A204.1 (cell line): ENCODE results near the gene MAPK10.
"Not testable (repeated sequence)": the region's sequence is repeated elsewhere in the genome, so short reads cannot be mapped to it uniquely, and the experiment has no call there.

ENCODE experiments used
- FAIRE-seq: peaks from 2 replicates; lab custom pipeline; 2012; peaks lifted over from hg19 to GRCh38; lab: Jason Lieb, UNC

Gene MAPK10

DNA sequence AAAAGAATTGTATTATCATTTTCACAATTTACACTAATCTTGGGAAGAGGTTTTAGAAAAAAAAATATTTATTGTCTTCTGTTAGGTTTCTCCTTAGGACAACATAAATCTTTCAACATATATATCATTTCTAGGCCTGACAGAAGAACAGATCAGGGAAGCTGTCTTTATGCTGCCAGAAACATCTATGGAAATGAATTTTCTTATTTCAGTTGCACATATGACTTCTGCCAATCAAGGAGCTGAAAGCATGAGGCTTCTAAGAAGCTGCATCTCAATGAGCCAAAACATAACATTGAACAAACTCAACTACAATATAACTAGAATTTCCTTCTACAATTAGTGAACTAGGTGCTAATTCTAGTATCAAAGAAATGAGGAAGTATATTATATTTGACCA, 258.4 kb downstream of the MAPK10 start:
- no peak for FAIRE-seq

DNA sequence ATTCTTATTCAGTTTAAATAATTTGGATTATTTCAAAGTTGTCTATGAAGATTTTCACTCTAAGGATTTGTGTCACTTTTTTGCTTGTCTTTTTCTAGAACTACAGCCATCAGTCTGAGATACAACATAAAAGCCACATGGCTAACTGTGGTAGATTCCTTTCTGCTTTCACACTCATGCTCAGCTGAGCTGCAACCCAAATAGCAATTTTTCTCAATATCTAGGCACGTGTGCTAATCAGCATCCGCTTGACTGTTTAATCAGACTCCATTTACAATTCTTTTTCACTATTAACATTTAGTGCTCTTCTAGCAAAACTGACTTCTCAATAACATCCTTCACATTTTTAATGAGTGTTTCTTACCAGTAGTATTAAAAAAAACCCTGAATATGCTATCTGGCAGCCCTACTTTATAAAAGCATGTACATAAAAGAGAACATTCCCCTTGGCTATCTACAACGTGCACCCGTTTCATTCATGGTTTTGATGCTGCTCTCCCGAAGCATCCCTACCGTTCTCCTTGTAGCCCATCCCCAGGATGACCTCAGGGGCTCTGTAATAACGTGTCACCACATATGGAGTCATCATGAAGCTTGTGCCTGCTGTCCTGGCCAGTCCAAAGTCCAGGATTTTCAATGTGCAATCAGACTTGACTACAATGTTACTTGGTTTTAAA, 259.2 kb downstream of the MAPK10 start:
- FAIRE-seq = no peak

DNA sequence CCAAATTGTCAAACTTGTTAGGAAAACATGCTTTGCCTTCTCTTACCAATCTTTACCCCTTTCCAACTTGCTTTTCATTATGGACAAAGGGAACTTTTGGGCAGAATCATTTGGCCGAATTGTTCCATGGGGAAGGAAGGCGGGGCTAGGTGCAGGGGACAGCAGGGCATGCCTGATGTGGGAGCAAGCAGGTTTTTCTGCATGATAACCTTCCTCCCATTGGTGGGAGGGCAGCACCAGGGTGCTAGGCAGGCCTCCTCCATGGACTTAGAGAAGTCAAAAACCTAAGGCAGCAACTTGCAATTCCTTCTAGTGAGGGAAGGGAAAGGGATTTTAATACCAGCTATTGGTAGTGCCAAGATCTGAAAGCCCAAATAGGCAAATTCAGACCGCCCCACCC, 260.5 kb downstream of the MAPK10 start:
- FAIRE-seq = no peak

DNA sequence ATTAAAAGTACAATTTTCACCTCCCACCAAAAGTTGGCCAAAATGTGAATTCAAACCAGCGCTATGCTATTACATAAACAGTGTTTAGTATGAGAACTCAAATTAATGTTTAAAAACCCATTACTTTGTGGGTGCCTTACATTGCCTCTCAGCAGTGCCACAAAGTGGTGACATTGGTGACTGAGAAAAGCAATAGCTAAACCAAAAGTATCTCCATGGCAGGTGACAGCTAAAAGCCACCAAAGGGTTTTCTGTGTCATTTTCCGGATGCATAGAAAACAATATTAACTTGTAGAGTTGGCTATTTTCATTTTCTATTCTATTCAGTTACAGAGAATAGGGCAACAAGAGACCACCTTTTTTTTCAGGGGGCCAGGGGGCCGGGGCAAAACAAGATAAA, 261.2 kb downstream of the MAPK10 start:
- FAIRE-seq = no peak

DNA sequence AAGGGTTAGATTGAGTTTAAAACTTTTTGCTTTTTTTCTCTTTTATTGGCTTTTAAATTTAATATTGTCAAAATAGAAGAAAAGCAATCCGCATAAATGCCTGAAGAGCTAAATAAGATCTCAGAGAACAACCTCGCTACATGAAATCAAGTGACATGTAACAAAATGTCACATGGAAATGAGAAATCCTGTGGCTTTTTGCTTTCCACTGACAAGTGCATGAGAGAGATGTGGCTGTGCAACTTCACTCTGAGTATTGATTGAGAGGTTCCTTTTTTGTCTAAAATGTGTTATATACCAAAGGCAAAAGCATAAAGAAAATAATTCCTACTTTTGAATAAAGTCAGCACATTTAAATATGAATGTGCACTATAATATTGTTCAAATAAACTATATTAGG, 263.5 kb downstream of the MAPK10 start:
- no peak for FAIRE-seq

DNA sequence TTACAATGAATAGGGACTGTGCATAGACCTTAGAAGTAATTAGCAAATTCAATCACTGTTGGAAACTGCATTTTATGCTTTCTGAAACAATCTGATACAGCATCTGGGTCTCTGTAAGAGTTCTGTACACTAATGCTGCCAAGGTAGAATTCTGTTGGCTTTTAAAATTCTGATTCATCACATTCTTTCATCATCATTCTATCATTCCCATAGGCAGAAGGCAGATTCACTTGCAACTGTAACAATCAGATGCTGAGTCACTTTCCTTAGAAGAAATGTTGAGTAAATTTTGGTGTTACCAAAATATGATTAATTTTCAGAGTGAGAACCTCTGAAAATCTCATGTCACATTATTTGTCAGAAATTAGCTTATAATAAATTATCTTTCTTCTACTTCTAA, 267.2 kb downstream of the MAPK10 start:
- FAIRE-seq = no peak

DNA sequence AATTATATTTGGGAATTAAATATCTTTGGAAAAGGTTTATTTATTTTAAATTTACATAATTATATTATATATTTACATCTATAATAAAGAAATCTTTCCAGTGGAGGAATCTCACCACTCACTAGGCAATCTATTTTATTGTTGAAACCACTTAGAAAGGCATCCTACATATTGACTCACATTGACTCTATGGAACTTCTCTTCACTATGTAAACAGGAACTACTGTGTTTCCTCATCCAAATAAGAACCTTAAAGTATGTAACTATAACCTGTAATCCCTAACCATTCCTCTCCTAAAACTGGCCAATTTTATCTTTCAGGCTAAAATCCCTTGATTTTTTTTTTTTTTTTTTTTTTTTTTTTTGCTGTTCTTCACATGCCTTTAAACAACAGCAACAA, 268.7 kb downstream of the MAPK10 start:
- no peak for FAIRE-seq

DNA sequence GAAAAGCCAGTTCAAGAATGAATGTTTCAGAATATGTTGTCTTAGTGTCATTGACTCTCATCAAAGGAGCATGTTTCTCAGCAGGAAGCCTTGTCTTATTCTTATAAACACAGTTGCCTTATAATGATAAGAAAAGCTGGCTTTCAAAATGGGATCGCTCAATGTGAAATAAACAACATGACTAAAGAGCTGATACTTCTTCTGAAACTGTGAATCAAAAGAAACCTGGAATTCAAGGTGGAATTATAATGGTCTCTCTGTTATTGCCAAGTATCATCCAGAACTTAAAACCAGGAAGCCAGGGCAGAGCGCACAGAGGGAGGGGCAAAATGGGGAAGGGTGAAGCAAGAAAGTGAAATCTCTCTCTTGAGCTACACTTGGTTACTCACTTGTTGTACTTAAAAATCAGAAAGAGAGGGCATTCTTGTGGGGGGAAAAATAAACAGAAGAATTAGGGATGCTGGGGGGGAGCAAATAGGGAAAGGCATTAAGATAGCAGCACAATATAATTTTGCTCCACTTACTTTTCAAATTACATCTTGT, 270.0 kb downstream of the MAPK10 start:
- no peak for FAIRE-seq

DNA sequence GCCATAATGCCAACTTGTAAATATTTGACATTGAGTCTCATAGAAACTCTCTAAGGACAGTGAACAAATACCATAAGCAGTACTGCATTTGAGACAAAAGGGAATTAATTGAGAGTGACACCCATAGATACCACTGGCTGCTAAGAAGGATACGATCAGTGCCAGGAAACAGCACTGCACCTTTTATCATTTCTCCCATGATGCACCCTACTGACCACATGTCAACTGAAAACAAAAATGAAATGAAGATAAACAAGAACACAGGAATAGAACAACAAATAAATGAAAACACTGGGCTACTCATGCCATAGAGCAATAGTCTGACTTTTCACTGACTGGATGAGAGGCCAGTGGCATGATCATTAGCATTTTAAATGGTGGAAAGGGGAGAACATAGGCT, 270.8 kb downstream of the MAPK10 start:
- FAIRE-seq = no peak

DNA sequence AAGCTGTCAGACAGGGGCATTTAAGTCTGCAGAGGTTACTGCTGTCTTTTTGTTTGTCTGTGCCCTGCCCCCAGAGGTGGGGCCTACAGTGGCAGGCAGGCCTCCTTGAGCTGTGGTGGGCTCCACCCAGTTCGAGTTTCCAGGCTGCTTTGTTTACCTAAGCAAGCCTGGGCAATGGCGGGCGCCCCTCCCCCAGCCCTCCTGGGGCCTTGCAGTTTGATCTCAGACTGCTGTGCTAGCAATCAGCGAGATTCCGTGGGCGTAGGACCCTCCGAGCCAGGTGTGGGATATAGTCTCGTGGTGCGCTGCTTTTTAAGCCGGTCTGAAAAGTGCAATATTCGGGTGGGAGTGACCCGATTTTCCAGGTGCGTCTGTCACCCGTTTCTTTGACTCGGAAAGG, 284.1 kb downstream of the MAPK10 start:
- not testable (repeated sequence) for FAIRE-seq

DNA sequence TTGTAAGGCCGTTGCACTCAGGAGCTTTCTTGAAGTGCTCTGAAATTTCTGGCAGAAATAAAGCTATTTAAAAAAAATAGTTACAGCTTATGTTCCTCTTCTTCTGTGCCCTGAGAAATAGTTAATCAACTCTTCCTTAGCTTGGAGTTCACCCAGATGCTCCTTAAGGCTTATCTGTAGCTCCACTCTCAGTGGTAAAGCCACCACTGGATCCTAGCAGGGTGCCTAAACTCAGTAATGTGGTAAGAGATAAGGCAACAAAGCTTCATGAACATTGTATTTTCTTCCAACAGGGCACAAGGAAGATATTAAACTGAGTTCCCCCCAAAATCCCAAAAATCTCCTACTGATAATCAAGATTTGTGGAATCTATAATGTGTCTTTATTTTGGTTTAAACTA, 299.5 kb downstream of the MAPK10 start:
- no peak for FAIRE-seq

DNA sequence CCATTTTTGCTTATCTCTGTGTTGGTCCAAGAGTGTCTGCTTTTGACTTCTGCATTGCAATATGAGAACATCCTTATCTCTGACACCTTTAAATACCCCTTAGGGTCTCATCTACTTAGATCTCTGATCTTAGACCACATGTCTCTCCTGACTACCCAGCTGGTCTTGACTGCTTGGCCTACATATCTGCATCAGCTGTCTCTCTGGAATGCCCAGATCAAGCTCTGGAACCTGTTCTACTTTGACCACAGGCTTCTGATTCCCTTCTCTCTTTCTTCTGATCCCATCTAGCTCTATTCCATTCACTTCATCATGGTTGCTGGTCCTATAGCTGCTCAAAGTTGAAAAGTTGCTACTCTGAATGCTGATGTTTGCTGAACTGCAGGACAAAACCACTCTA, 301.2 kb downstream of the MAPK10 start:
- FAIRE-seq = no peak

DNA sequence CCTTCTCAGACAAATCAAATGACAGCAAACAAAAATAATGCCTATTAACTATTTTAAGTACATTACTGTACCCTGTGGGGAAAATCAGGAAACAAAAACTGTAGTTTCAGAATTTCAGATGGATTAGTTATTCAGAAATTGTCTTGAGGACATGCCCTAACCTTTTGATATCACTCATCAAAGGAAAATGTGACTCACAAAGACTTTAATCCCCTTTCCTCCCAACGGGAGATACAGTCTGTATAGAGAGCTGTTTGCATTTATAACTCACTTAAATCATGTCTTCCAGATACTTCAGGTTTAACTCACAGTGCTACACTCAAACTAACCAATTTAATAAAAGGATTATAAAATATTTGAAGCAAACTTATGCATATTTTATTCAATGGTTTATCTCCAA, 304.0 kb downstream of the MAPK10 start:
- FAIRE-seq = no peak

DNA sequence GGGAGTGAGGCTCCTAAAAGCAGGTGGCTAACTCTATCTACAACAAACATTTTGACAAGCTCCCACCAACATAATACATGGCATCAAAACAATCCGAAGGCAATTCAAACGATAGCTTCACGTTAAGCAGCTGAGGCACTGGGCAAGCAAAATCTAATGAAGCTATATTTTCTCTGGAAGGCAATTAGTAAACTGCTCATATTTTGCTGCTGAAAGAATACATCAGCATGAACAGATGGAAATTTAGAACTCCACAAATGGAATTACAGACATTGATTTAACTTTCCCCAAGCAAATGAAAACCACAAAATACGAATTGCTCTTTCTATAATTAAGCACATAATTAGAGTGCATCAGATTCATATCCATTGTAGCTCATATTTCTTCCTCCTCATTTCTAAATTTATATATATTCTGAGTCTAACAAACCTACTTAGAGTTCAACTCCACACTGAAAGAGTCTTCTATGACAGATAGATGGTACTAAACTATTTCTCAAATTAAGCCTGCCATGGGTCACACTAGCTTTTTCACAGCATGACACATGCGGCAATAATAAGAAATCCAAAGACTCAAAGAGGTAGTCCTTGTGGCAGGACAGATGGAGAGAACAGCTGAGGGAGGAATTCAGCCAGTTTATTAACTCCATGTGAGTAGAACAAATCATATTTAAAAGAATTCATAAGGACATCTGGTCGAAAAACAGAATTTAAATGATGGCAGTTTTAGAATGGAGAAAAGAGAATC, 305.4 kb downstream of the MAPK10 start:
- FAIRE-seq = no peak

DNA sequence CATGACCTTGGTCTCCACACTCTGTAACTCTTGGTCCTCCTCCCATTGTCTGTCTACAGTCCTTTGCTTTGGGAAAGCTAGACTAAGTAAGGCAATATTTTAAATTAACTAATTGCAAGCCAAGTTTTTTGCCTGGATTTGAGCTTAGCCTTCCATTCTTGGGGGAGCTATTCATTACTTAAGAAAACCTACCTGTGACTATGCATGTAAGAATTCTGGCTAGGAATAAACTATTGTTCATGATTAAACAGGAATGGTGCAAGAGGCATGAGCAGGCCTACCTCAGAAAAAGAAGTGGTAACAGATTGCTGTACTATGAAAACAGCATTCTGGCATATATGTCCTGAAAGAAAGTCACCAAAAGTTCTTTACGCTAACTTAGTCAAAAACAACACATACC, 309.4 kb downstream of the MAPK10 start:
- FAIRE-seq = no peak

DNA sequence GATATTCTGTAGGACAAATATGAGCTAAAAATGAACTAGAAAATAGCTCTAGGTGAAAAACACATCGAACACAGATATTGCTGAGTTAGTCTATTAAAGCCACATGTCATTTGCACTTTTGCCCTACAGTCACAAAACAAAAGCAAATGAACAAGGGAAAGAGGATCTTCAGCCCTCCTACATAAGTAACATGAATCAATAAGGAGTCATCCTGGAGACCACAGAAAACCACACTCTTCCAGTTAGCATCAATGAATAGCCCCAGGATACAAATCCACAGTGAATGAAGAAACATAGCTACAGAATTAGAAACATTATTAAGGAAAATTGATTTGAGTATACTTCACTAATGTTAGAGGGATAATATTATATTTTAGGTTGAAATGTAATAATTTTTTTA, 311.4 kb downstream of the MAPK10 start:
- FAIRE-seq = no peak

DNA sequence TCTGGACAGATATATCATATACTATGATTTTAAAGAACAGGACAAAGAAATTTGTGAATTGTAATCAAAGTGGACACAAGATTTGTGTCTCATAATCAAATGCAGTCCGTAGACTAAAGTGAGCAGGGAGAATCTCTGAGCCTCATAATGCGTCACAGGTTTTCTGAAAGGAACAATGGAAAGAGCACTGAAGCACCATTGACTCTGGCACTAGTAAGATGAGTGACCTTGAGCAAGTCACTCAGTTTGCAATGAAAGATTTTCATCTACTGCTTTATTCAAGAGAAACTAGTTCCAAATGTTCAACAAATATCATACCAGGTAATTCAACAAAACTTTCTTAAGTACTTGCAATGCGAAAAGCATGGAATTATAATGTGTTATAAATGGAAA, 315.3 kb downstream of the MAPK10 start:
- no peak for FAIRE-seq

DNA sequence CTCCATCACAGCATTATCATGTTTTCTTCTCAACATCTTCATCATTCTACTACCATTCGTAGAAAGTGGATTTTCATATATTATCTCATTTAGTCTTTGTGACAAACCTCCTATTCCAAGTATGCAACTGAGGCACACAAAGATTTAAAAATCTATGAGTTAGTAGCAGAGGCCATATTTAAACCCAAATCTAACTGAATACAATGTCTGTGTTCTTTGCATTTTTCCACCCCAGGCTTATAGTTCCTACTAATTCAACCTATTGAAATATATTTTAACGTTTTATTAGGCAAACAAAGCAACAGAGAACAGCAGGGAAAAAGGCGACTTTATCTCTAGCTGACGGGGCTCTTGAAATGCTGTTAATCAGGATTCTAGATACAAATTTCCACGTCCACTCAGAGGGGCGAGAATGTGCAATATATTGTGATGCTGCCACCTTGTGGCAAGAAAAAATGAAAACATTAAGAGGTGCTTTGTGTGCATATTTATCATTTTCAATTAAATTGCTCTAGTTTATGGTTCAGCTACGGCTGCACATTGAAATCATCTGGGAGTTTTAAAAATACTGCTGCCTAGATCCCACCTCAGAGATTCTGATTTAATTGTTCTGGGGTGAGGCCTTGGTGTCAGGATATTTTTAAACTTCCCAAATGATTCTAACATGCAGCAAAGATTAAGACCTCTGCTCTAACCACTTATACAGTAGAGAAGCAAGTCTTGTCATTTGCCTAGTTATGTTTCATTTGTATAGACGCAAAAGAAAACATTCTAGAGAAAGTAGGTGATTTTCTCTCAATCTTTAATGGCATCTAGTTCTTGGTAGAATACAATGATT, 315.9 kb downstream of the MAPK10 start:
- FAIRE-seq = peak; percentile 52

DNA sequence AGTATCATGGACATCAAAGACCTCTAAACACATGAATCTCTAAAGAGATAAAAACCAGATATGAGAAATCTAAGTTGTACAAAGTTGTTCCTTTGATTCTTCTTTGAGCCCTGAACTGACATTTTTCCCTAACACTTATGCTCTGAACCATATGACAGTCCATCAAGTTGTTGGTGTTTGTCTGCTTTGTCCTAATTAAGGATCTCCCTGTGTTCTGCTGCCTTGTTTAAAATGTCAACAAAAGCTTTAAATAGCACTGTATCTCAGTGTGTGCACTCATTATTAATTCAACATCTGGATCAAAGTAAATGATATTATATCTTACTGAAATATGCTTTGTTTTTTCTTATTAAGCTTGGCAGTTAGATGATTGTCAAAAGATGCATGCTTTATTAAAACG, 321.8 kb downstream of the MAPK10 start:
- FAIRE-seq = no peak

DNA sequence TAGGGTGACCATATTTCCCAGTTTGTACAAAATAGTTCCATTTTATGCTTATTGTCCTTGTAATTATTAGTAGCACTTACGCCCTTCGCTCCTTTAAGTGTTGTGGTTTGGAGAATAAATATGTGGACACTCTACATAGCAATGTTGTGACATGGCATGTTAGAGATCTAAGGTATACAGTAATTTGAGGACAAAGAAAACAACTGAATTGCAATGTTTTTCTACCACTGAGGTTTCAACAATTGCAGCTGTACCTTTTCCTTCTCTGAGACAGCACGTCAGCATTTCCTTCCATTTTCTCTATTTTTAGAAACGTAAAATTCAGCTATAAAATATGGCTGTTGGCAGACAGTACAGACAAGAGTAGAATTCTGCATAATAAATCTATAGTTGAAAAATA, 323.1 kb downstream of the MAPK10 start:
- no peak for FAIRE-seq

DNA sequence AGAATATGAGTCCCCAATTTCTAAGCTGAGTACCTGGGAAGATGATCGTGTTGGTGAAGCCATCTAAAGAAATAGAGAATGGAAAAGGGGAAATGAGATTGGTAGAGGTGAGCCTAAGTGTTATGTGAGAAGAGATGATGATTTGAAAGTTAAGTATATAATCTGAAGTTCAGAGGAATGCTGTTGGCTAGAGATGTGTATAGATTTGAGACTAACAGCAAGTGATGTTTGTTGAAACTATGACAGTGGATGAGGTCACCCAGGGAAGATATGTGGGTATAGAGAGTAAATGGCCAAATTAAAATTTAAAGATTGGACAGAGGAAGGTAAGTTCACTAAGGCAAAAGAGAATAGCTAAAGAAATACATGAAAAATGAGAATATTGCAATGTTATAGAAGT, 324.2 kb downstream of the MAPK10 start:
- FAIRE-seq = no peak

DNA sequence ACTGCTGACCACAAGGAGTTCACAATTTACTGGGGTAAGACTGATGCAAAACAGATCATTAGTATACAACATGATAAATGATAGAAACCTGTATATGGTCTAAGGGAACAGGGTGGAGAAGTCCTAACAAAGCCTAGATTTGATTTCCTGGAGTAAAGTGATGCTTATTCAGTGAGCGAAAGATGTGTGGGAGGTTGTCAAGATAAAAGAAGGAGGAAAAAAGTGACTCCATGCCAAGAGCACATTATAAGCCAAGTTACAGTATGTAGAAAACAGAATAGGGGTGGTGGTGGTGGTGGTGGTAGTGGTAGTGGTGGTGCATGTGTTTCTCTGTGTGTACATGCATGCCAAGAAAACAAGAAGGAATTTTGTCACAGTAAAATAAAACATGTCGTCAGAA, 325.2 kb downstream of the MAPK10 start:
- FAIRE-seq = no peak

DNA sequence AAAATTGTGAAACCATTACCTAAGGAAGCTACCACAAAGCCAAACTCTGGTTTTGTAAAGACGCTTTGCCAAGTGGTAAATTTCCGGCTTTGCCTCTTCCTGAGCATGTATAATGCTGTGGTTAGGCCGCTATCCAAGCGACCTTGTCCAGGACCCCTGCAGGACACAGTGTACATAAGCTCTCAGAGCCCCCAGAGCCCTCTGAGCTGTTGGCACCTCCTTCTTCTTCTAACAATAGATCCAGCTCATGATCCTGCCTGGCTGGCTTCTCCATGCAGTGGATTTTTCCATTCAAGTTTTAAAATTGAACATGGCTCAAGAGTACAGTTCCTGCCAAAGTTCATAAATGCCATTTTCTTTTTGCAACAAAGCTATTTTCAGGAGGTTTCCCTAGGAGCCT, 326.7 kb downstream of the MAPK10 start:
- FAIRE-seq = no peak
